SH-SY5Y (cell line): ENCODE results near the gene ZNF512.

Source experiments
- GATA2 ChIP-seq: IDR thresholded peaks from 2 replicates; pipeline ENCODE4 v1.6.1; 2011; ENCODE audit warnings: mild to moderate bottlenecking, low read depth, low read length
- GATA3 ChIP-seq: IDR thresholded peaks from 2 replicates; pipeline ENCODE4 v1.6.1; 2011; ENCODE audit warnings: low read depth, mild to moderate bottlenecking, low read length, moderate library complexity

- no peak for TF ChIP-seq GATA2
- TF ChIP-seq GATA3, result no peak
Observed at GRCh38 chr2:27634291-27634690, 51.4 kb downstream of the ZNF512 start.
